BE2C (cell line): Measurements from ENCODE around the gene PIP4K2B.

ENCODE experiments used
- DNase-seq: peaks from one replicate; pipeline ENCODE4 v3.0.0-alpha.2; 2020
- H3K27me3 ChIP-seq: fragments of 250-450 bp; sonication (Bioruptor Pico); 2 replicates; pipeline ENCODE4 v1.5.1; 2020; ENCODE audit warnings: mild to moderate bottlenecking
- H3K36me3 ChIP-seq: fragments of 250-450 bp; sonication (Bioruptor Pico); 2 replicates; pipeline ENCODE4 v1.5.1; 2020; ENCODE audit warnings: mild to moderate bottlenecking
- H3K4me1 ChIP-seq: fragments of 250-450 bp; sonication (Bioruptor Pico); 2 replicates; pipeline ENCODE4 v1.5.1; 2020
- H3K4me3 ChIP-seq: 2 replicates; pipeline ENCODE4 v1.5.1; 2011; ENCODE audit warnings: low read depth, low read length
- H3K9me3 ChIP-seq: fragments of 250-450 bp; sonication (Bioruptor Pico); 2 replicates; pipeline ENCODE4 v1.5.1; 2020
- TF ChIP-seq, protein P1 (sequence below): IDR thresholded peaks from 2 replicates; pipeline ENCODE4 v1.5.1; 2012; ENCODE audit warnings: mild to moderate bottlenecking, low read depth, low read length

Gene PIP4K2B

DNA sequence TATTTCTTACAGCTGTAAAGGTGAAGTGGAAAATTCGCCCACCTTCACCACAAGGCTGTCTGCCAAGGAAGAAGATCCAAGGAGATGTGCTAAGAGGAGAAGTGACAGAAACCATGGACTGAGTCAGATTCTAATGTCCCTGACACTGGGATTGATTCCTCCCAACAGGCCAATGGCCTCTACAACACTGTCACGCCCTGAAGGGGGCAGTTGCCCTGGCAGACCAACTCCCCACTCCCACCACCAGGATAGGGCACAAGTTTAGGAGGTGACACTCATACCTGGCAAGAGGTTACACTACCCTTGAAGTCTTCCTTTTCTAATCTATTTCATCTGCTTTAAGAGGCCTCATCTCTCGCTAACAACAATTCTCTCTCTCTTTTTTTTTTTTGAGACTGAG is 16.1 kb downstream of the PIP4K2B start:
- DNase-seq: no peak
- Histone ChIP-seq H3K9me3 (no peaks in the 10 kb centered on the region), H3K36me3 (peaks cover 76% of the 10 kb centered on the region), H3K27me3 (no peaks in the 10 kb centered on the region), H3K4me3 (no peak overlapping the region), H3K4me1 (no peaks in the 10 kb centered on the region)
- TF ChIP-seq, protein P1, sequence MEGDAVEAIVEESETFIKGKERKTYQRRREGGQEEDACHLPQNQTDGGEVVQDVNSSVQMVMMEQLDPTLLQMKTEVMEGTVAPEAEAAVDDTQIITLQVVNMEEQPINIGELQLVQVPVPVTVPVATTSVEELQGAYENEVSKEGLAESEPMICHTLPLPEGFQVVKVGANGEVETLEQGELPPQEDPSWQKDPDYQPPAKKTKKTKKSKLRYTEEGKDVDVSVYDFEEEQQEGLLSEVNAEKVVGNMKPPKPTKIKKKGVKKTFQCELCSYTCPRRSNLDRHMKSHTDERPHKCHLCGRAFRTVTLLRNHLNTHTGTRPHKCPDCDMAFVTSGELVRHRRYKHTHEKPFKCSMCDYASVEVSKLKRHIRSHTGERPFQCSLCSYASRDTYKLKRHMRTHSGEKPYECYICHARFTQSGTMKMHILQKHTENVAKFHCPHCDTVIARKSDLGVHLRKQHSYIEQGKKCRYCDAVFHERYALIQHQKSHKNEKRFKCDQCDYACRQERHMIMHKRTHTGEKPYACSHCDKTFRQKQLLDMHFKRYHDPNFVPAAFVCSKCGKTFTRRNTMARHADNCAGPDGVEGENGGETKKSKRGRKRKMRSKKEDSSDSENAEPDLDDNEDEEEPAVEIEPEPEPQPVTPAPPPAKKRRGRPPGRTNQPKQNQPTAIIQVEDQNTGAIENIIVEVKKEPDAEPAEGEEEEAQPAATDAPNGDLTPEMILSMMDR: no peak; the same call in 1 of the 2 replicates

DNA sequence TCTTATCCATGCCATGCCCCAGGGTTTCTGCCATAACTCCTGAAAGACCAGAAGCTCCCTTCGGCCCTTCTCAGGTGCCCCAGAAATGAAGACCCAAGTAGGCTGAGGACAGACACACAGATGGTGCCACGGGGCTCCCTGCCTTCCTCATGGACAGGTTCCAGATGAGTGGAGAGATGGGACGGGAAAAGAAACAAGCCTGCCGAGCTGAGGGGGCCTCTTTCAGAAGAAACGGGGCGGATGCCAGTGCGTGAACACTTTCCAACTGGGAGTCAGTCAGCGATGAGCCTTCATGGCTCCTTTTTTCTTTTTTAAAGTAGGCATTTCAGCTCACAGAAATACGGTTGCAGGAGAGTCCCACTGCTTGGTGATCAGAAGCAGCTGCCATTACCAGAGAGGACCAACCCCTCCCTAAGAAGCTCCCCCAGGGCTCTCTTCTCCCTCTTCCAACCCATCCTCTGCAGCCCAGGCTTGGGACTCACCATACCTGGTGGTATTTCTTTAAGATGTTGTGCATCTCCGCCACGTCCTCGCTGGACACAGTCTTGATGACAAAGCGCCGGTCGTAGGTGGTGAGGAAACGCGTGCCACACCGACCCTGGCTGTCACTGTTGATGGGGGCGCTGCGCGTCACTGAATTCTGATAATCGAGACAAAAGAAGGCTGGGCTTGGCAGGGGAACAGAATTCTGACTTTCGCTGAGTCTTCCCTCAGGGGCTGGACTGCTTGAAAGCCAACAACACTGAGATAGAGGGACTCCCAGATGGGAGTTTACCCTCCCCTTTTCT is 19.2 kb downstream of the PIP4K2B start:
- H3K27me3 ChIP-seq: no peaks in the 10 kb centered on the region
- TF ChIP-seq, protein P1: no peak
- H3K9me3 ChIP-seq: no peaks in the 10 kb centered on the region
- H3K4me1 ChIP-seq: no peaks in the 10 kb centered on the region
- H3K36me3 ChIP-seq: peaks cover 84% of the 10 kb centered on the region
- no peak for DNase-seq
- no peak overlapping the region for H3K4me3 ChIP-seq

- H3K36me3 ChIP-seq: peaks cover 81% of the 10 kb centered on the region
Observed at GRCh38 chr17:38777641-38778250, 21.6 kb downstream of the PIP4K2B start.

DNA sequence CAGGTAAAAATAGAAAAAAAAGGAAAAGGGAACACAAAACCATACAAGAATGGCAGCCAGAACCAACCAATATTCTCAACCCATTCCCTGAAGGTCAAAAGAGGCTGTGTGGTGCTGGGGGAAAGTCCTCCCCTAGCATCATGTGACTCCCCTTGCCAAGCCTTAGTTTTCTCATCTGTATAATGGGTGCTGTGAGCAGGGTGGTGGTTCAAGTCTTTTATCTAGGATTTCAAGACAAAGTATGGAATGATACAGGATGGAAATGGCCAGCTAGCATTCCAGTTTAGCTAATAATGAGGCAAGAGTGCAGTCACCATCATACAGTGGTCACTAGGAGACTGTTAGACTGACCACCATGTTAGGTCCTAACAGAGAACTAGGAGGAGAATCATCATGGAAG is 26.1 kb downstream of the PIP4K2B start:
- H3K27me3 ChIP-seq: no peaks in the 10 kb centered on the region
- no peak for DNase-seq
- H3K36me3 ChIP-seq: peaks cover 77% of the 10 kb centered on the region
- TF ChIP-seq, protein P1: no peak
- no peaks in the 10 kb centered on the region for H3K9me3 ChIP-seq
- H3K4me1 ChIP-seq: no peaks in the 10 kb centered on the region
- H3K4me3 ChIP-seq: no peak overlapping the region

More at GRCh38 chr17:38777641-38778250, 21.6 kb downstream of the PIP4K2B start:
- Histone ChIP-seq H3K27me3 (no peaks in the 10 kb centered on the region), H3K9me3 (no peaks in the 10 kb centered on the region), H3K4me1 (no peaks in the 10 kb centered on the region), H3K4me3 (no peak overlapping the region)
- TF ChIP-seq, protein P1: no peak
- no peak for DNase-seq

- H3K4me1 ChIP-seq: no peaks in the 10 kb centered on the region
- H3K4me3 ChIP-seq: no peak overlapping the region
- TF ChIP-seq, protein P1: no peak
- H3K36me3 ChIP-seq: peaks cover 74% of the 10 kb centered on the region
- DNase-seq: no peak
- no peaks in the 10 kb centered on the region for H3K9me3 ChIP-seq
- H3K27me3 ChIP-seq: no peaks in the 10 kb centered on the region
Observed at GRCh38 chr17:38768417-38768816, 30.9 kb downstream of the PIP4K2B start.

DNA sequence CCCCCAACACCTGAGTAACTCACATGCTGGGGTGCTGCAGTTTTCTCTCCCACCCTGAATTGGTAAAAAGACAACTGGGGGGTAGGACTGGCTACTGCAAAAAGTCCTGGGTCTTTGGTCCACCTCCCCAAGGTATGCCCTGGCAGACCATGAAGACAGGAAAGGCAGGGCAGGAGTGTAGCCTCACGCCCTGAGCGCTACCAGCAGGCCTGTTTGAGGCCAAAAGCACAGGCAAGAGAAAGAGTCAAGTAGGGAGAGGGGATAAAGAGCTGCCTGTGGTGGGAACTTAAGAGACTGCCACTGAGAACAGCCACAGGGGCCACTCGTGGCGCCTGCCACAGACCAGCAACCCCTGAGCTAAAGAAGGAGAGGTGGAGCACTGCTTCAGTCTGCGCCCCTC is 33.0 kb downstream of the PIP4K2B start:
- peaks cover 74% of the 10 kb centered on the region for H3K36me3 ChIP-seq
- no peaks in the 10 kb centered on the region for H3K4me1 ChIP-seq
- TF ChIP-seq, protein P1: no peak
- DNase-seq: no peak
- no peak overlapping the region for H3K4me3 ChIP-seq
- no peaks in the 10 kb centered on the region for H3K9me3 ChIP-seq
- no peaks in the 10 kb centered on the region for H3K27me3 ChIP-seq
